ENCODE results near the gene GRB10. TPM values are rescaled to one million over a fixed set of nuclear protein-coding genes. Genes with fewer than 3 reads are reported as not detected.
"Not testable (repeated sequence)": the region's sequence is repeated elsewhere in the genome, so short reads cannot be mapped to it uniquely, and the experiment has no call there.

GRB10 gene
- total RNA-seq, 1 donor from 2014 or later = 25.4 TPM

- ATAC-seq (no peak), DNase-seq (no peak)
- intact Hi-C loops (cut with micrococcal nuclease) = no loop called here
These were observed 607 bp upstream of the GRB10 start for GRCh38 chr7:50783303-50783702.

GRCh38 chr7:50781381-50782293 is 1.1 kb downstream of the GRB10 start:
- DNase-seq (no peak), ATAC-seq (no peak)
- intact Hi-C loops (cut with micrococcal nuclease) = no loop called here

- no peak for DNase-seq
- intact Hi-C loops (cut with micrococcal nuclease) = no loop called here
- no peak for ATAC-seq
These were observed 2.3 kb downstream of the GRB10 start for GRCh38 chr7:50780436-50780835.

GRCh38 chr7:50779427-50779826 is 3.3 kb downstream of the GRB10 start:
- no peak for ATAC-seq
- DNase-seq = no peak
- intact Hi-C loops (cut with micrococcal nuclease) = no loop called here

GRCh38 chr7:50778189-50778588 is 4.5 kb downstream of the GRB10 start:
- ATAC-seq = no peak
- intact Hi-C loops (cut with micrococcal nuclease) = no loop called here
- no peak for DNase-seq

GRCh38 chr7:50775836-50776235 is 6.9 kb downstream of the GRB10 start:
- DNase-seq = no peak
- no peak for ATAC-seq
- intact Hi-C loops (cut with micrococcal nuclease) = no loop called here

GRCh38 chr7:50775231-50775630 is 7.5 kb downstream of the GRB10 start:
- DNase-seq = no peak
- ATAC-seq = no peak
- intact Hi-C loops (cut with micrococcal nuclease) = no loop called here

- no peak for ATAC-seq
These were observed 8.4 kb downstream of the GRB10 start for GRCh38 chr7:50774319-50774718.

GRCh38 chr7:50773071-50773470 is 9.6 kb downstream of the GRB10 start:
- DNase-seq; intact Hi-C loops (cut with micrococcal nuclease); ATAC-seq: not testable (repeated sequence)

More at GRCh38 chr7:50774319-50774718, 8.4 kb downstream of the GRB10 start:
- intact Hi-C loops (cut with micrococcal nuclease) = no loop called here
- no peak for DNase-seq

- intact Hi-C loops (cut with micrococcal nuclease) = no loop called here
- no peak for DNase-seq
- ATAC-seq = peak; percentile 72
These were observed 11.3 kb downstream of the GRB10 start for GRCh38 chr7:50771120-50772002.

- DNase-seq (no peak), ATAC-seq (no peak)
- intact Hi-C loops (cut with micrococcal nuclease) = no loop called here
These were observed 13.9 kb downstream of the GRB10 start for GRCh38 chr7:50768485-50769474.

- intact Hi-C loops (cut with micrococcal nuclease) = no loop called here
- no peak for DNase-seq
- ATAC-seq = no peak
These were observed 15.9 kb downstream of the GRB10 start for GRCh38 chr7:50766849-50767207.

- intact Hi-C loops (cut with micrococcal nuclease) = no loop called here
- DNase-seq = no peak
- ATAC-seq = no peak
These were observed 16.4 kb downstream of the GRB10 start for GRCh38 chr7:50766106-50766848.

- no peak for DNase-seq
- intact Hi-C loops (cut with micrococcal nuclease) = no loop called here
- no peak for ATAC-seq
These were observed 20.4 kb downstream of the GRB10 start for GRCh38 chr7:50762337-50762736.

- DNase-seq (no peak), ATAC-seq (no peak)
- intact Hi-C loops (cut with micrococcal nuclease) = no loop called here
These were observed 21.0 kb downstream of the GRB10 start for GRCh38 chr7:50761713-50762112.

GRCh38 chr7:50757703-50758390 is 24.8 kb downstream of the GRB10 start:
- intact Hi-C loops (cut with micrococcal nuclease) = no loop called here
- DNase-seq (no peak), ATAC-seq (no peak)

GRCh38 chr7:50756180-50756579 is 26.5 kb downstream of the GRB10 start:
- intact Hi-C loops (cut with micrococcal nuclease) = no loop called here
- DNase-seq (no peak), ATAC-seq (no peak)

- ATAC-seq = peak; percentile 17
- intact Hi-C loops (cut with micrococcal nuclease) = no loop called here
- no peak for DNase-seq
These were observed 28.0 kb downstream of the GRB10 start for GRCh38 chr7:50754684-50755083.

Data from left ventricle myocardium superior (tissue), 1 donor.